Effector memory CD8-positive, alpha-beta T cell (primary cell): ENCODE results near the gene KRTAP8-1.

Experiments
- ATAC-seq: fragments of 150-1000 bp; cut with Tn5 transposase; replicated peaks from 2 replicates; pipeline ENCODE4 v1.10.0; 2021; ENCODE audit warnings: mild to moderate bottlenecking, moderate library complexity
- DNase-seq, 3 experiments: peaks; one replicate each; pipeline ENCODE4 v3.0.0; 2021
- H3K27ac Mint-ChIP-seq, 2 donors: one replicate each; pipeline ENCODE4 v1.8.0; 2022; ENCODE audit warnings: mild to moderate bottlenecking in 2 of 2, mixed read lengths in 2 of 2, moderate library complexity in 2 of 2
- H3K27me3 Mint-ChIP-seq, 2 donors: one replicate each; pipeline ENCODE4 v1.8.0; 2022; ENCODE audit warnings: mixed read lengths in 2 of 2
- H3K36me3 Mint-ChIP-seq: one replicate; pipeline ENCODE4 v1.8.0; 2022; ENCODE audit warnings: mild to moderate bottlenecking, moderate library complexity, mixed read lengths; ENCODE audit not compliant: insufficient read depth
- H3K4me1 Mint-ChIP-seq, 2 donors: one replicate each; pipeline ENCODE4 v1.8.0; 2022; ENCODE audit warnings: low read depth in 2 of 2, mixed read lengths in 2 of 2
- H3K4me3 Mint-ChIP-seq, 2 donors: one replicate each; pipeline ENCODE4 v1.8.0; 2022; ENCODE audit warnings: mild to moderate bottlenecking in 2 of 2, mixed read lengths in 2 of 2, moderate library complexity in 2 of 2
- H3K9me3 Mint-ChIP-seq, 2 donors: one replicate each; pipeline ENCODE4 v1.8.0; 2022; ENCODE audit warnings: mixed read lengths in 2 of 2
- total RNA-seq, 9 experiments: gene quantifications; one replicate each; lab custom pipeline; 2026; lab: John Stamatoyannopoulos, UW

The KRTAP8-1 gene, protein sequence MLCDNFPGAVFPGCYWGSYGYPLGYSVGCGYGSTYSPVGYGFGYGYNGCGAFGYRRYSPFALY
- 0 to 0.06 (median 0) reads per million in 9 experiments for total RNA-seq

DNA sequence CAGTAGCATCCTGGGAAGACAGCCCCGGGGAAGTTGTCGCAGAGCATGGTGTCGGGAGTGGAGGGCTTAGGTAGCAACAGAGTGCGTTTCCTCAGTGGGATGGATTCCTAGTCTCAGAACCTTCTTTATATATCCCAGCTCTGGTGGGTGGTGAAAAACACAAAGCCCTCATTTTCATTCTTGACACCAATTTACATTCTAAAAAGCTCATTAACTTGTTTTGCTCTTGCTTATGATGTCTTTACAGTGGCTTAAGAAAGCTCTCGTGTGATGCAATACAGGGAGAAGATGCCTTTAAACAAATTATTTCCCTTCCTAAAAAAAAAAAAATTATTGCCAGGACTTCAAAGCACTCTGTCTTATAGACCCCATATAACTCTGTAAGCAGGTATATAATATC is at the start of gene KRTAP8-1:
KRTAP8-1 (minus strand) TSS at position 101 of the 400 bp plus-strand sequence; CDS start at position 47, 54 bp downstream.
- H3K4me3 Mint-ChIP-seq = no peak within 1 kb of the TSS
- H3K27ac Mint-ChIP-seq = no peak within 1 kb of the TSS
- H3K36me3 Mint-ChIP-seq = no peaks in the 10 kb centered on the region
- ATAC-seq (no peak), DNase-seq (no peak)
- H3K4me1 Mint-ChIP-seq = no peaks in the 10 kb centered on the region
- H3K27me3 Mint-ChIP-seq = peaks cover 11 to 20% of the 10 kb centered on the region in 2 donors
- H3K9me3 Mint-ChIP-seq = no peaks in the 10 kb centered on the region

DNA sequence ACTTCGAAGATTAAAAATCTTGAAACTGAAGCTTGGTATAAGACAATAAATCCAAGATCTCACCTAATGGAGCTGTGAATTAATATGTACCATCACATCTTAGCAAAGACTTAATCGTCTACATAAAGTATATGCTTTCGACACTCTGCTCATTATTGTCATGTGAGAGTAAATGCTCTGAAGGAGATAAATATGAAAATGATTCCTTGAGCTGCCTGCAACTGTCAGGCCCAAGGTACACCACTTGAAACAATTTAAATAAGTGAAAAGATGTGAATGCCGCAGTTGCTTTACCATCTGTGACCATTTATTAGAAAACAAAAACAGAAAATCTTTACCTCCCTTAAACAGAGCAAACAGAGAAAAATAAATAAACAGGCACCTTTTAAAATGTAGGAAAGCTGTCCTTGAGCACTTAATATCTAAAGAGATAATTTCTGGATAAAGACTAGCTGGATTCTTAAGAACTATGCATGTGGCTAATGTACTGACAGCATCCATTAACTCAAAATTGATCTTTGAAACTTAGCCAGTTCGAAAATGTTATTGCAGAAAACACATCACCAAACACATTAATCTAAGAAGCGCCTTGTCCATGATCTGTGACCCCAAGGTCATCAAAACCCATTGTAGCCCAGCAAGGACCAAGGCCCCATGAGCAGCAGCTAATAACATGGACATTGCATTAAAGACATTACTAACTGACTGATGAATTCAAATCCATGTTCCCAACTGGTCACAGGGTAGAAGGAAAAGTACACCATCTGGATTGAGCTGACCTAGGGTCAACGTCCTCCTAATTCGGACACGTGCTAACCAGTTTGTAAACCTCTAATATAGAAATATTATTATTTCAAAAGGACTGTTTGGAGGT is 34.8 kb upstream of the KRTAP8-1 start:
- no peaks in the 10 kb centered on the region for H3K4me1 Mint-ChIP-seq
- no peak overlapping the region for H3K4me3 Mint-ChIP-seq
- H3K27me3 Mint-ChIP-seq = peaks cover 8% of the 10 kb centered on the region in 2 donors
- no peaks in the 10 kb centered on the region for H3K9me3 Mint-ChIP-seq
- no peak for ATAC-seq
- no peak for DNase-seq
- H3K36me3 Mint-ChIP-seq = no peaks in the 10 kb centered on the region
- no peak overlapping the region for H3K27ac Mint-ChIP-seq

DNA sequence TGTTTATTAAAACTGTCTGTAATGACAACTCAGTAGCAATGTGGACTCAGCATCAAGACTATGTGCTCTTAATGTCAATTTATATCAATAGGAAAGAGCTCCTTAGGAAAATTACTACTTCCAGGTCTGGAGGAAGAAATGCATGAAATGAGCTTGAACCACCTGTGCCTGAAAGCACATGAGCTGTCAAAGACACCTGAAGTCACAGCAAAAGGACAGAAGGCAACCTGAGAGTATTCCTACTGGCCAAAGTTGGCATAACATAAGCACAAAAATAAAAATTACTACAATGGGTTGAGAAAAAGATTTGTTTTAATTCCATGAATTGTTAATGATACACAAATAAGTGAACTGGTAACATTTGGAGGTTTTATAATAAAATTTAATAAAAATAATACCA is 29.9 kb upstream of the KRTAP8-1 start:
- ATAC-seq = no peak
- H3K27me3 Mint-ChIP-seq = peaks cover 0 to 4% of the 10 kb centered on the region in 2 donors
- no peak for DNase-seq
- no peaks in the 10 kb centered on the region for H3K9me3 Mint-ChIP-seq
- no peak overlapping the region for H3K27ac Mint-ChIP-seq
- H3K4me3 Mint-ChIP-seq = no peak overlapping the region
- H3K36me3 Mint-ChIP-seq = no peaks in the 10 kb centered on the region
- H3K4me1 Mint-ChIP-seq = no peaks in the 10 kb centered on the region

DNA sequence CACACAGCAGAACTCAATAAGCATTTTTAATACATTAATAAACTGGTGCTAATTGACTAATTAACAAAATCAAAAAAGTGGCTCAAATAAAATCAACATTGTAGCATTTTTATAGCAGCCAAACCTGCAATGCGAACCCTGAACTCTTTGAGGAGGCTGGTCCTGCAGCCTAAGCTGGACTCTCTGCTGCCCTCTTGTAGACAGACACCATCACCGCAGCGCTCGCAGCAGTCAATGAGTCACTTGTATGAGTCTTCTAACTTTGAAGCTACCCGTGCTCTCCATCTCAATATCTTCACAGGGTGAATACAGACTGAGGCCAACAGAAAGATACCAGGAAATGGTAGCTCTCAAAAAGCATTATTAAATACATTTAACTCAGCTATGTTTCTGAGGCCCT is 26.2 kb upstream of the KRTAP8-1 start:
- no peaks in the 10 kb centered on the region for H3K9me3 Mint-ChIP-seq
- no peaks in the 10 kb centered on the region for H3K4me1 Mint-ChIP-seq
- H3K4me3 Mint-ChIP-seq = no peak overlapping the region
- no peak for DNase-seq
- peak; percentile 31 for ATAC-seq
- no peak overlapping the region for H3K27ac Mint-ChIP-seq
- H3K27me3 Mint-ChIP-seq = peaks cover 0 to 9% of the 10 kb centered on the region in 2 donors
- H3K36me3 Mint-ChIP-seq = no peaks in the 10 kb centered on the region

DNA sequence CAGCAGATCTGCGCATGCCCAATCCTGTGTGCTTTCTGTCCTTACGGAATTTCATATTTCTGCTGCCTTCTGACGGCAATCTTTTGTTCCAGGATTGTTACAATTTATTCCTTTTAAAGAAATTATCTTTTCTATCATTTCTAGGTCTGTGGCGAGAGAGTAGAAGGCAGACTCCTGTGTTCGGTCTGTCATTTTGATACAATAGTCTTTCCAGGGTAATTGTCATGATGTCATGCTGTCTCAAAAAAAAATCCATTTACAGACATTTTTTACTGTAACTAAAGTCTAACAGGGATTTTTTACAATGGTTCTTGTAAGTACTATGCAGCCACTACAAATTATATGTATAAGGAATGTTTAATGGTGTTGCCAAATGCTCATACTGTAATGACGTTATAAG is 25.5 kb upstream of the KRTAP8-1 start:
- Mint-ChIP-seq H3K36me3 (no peaks in the 10 kb centered on the region), H3K4me1 (no peaks in the 10 kb centered on the region), H3K27me3 (peaks cover 0 to 6% of the 10 kb centered on the region in 2 donors), H3K9me3 (no peaks in the 10 kb centered on the region), H3K27ac (no peak overlapping the region), H3K4me3 (no peak overlapping the region)
- no peak for DNase-seq
- no peak for ATAC-seq

DNA sequence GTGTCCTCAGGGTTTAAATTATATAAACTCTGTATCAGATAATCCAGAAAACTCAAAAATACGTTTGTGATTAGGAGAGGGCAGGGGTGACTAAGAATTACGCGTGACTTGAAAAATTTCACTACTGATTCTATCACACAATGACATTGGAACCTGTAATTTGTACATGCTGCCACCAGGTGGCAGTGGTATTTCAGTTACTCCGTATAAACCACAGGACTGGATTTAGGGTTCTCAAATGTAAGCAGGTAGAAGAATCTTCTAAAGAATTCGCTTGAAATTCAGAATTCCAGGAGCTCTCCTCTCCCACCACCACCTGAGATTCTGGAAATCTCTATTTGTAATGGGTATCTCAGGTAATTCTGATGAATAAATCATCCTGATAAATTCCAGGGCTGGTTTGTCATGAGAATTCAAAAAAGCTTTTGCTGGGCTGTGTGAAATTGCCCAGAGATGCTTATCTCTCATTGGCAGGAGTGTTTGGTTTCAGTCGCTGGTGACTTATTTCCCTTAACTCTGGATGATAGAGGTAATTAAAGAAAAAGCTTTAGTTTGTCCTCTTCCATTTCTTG is 18.2 kb upstream of the KRTAP8-1 start:
- ATAC-seq (peak; percentile 31), DNase-seq (peak; percentile 21 to 38 (median 22))
- Mint-ChIP-seq H3K4me3 (no peak overlapping the region), H3K27ac (no peak overlapping the region), H3K27me3 (peaks cover 6 to 19% of the 10 kb centered on the region in 2 donors), H3K9me3 (no peaks in the 10 kb centered on the region), H3K36me3 (no peaks in the 10 kb centered on the region), H3K4me1 (no peaks in the 10 kb centered on the region)

DNA sequence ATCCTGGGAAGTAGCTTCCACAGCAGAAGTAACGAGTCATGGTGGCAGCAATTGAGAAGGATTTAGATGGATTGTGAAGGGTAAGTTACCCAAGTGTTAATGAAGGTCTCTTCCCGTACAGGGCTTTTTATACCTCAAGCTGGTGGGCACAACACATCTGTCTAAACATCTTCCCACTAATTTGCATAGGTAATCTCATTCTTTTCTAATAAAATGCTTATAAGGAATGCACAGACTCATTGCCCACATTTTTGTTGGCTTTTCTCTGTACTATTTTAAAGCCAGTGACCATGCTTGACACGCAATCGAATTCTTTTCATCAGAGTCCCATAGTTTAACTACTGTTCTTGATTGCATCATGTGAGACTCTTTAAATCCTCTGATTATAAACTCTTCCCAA is 16.6 kb upstream of the KRTAP8-1 start, which contains the start of gene KRTAP7-1:
KRTAP7-1 (minus strand) TSS at position 101 of the 400 bp plus-strand sequence; CDS start at position 40, 61 bp downstream.
- H3K27me3 Mint-ChIP-seq = peaks cover 6 to 19% of the 10 kb centered on the region in 2 donors
- ATAC-seq (no peak), DNase-seq (no peak)
- no peaks in the 10 kb centered on the region for H3K4me1 Mint-ChIP-seq
- no peak within 1 kb of the TSS for H3K4me3 Mint-ChIP-seq
- H3K9me3 Mint-ChIP-seq = no peaks in the 10 kb centered on the region
- H3K27ac Mint-ChIP-seq = no peak within 1 kb of the TSS
- H3K36me3 Mint-ChIP-seq = no peaks in the 10 kb centered on the region

DNA sequence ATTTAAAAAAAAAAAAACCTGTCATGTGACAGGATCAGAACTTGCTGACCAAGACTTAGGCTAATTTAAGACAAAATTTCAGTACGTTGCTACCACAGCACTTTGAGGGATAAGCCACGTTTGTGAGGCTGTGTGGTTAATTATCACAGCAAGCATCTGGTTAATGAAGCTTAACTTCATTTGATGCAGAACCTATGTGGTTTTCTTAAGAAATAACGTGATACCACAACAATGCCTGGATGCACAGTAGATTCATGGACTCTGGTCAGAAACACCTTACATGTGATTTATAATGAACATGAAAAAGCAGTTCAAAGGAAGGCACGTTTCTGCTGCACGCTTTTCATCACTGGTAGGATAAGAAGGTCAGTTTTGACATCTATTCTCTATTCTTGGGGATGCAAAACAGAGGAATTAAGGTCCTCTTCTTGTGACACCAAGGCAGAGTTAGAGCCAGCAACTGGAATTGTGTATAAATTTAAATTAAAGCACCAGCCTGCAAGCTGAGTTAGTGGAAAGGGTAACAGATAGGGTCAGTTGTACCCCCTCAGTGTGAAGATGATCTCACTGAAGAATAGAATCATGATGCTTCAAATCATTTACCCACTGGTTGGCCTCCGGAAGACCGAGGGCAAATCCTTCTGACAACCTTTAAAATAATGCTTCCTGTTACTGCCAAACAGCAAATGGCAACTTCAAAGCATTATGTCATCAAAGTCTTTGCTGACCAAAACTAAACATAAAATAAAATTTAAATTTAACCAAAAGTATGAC is 6.0 kb upstream of the KRTAP8-1 start:
- Mint-ChIP-seq H3K27me3 (peaks cover 5 to 10% of the 10 kb centered on the region in 2 donors), H3K4me1 (no peaks in the 10 kb centered on the region), H3K27ac (no peak overlapping the region), H3K4me3 (no peak overlapping the region), H3K36me3 (no peaks in the 10 kb centered on the region), H3K9me3 (no peaks in the 10 kb centered on the region)
- DNase-seq (no peak), ATAC-seq (no peak)

DNA sequence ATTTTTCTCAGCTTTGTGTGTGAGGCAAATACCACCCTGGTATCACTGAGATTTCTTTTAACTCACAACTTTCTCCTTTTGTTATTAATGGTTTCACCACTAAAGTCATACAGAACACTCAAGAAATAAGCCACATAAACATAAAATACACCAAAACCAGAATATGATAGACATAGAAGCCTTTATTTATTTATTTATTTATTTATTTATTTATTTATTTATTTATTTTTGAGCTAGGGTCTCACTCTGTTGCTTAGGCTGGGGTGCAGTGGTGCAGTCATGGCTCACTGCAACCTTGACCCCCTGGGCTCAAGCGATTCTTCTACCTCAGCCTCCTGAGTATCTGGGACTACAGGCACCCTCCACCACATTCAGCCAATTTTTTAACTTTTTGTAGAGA is 12.5 kb downstream of the KRTAP8-1 start:
- DNase-seq (no peak), ATAC-seq (no peak)
- Mint-ChIP-seq H3K4me1 (no peaks in the 10 kb centered on the region), H3K4me3 (no peak overlapping the region), H3K27ac (no peak overlapping the region), H3K9me3 (no peaks in the 10 kb centered on the region), H3K36me3 (no peaks in the 10 kb centered on the region), H3K27me3 (peaks cover 0 to 10% of the 10 kb centered on the region in 2 donors)

DNA sequence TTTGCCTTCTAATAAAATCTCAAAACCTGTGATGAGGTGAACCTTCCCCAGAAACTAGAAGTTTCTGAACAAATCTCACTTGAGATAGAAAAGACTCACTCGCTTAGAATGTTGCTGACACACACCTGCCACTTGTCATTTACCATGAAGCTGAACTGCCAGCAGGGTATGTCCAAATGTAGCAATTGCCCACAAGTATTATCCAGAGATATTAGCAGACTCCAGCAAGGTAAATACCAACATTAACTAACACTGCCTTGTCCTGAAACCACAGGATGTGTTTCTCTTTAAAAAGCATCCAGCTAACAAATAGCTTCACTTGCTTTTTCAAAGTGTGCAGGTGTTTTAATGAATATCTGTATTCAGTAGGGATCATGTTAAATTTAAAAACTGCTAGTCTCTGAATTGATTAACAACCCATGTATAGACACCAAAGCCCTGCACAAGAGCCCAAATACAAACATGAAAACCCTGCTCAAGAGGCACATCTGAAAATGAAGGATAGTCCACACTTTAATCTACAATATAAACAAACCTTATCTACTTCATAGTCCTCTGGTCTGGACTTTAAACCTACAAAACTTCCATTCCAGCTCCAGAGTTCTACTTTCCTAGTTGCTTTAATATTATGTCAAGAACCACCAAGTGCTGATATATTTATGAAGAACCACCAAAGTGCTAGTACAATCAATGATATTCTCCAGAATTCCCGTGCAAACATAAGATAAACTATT is 19.3 kb downstream of the KRTAP8-1 start:
- H3K4me3 Mint-ChIP-seq = no peak overlapping the region
- ATAC-seq = no peak
- H3K9me3 Mint-ChIP-seq = no peaks in the 10 kb centered on the region
- H3K27ac Mint-ChIP-seq = no peak overlapping the region
- no peak for DNase-seq
- peaks cover 0 to 6% of the 10 kb centered on the region in 2 donors for H3K27me3 Mint-ChIP-seq
- no peaks in the 10 kb centered on the region for H3K36me3 Mint-ChIP-seq
- H3K4me1 Mint-ChIP-seq = no peaks in the 10 kb centered on the region

DNA sequence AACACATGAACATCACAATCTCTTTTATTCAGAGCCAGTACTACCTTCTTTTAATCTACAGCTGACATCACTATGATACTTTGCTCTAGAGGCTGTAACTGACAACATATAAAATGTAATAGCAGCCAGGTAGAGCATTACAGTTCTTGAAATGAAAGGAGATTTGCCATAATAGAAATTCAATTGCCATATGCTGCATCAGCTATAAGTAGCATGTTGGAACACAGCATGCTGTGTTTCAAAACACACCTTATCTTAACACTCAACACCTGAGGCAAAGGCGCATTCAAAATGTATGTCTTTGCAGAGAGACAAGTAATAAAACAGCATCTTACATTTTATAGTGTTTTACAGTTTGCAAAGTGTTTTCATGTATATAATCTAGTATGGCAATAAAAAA is 33.8 kb downstream of the KRTAP8-1 start:
- Mint-ChIP-seq H3K27me3 (no peaks in the 10 kb centered on the region), H3K4me1 (no peaks in the 10 kb centered on the region), H3K4me3 (no peak overlapping the region), H3K27ac (no peak overlapping the region), H3K9me3 (no peaks in the 10 kb centered on the region), H3K36me3 (no peaks in the 10 kb centered on the region)
- ATAC-seq (no peak), DNase-seq (no peak)

DNA sequence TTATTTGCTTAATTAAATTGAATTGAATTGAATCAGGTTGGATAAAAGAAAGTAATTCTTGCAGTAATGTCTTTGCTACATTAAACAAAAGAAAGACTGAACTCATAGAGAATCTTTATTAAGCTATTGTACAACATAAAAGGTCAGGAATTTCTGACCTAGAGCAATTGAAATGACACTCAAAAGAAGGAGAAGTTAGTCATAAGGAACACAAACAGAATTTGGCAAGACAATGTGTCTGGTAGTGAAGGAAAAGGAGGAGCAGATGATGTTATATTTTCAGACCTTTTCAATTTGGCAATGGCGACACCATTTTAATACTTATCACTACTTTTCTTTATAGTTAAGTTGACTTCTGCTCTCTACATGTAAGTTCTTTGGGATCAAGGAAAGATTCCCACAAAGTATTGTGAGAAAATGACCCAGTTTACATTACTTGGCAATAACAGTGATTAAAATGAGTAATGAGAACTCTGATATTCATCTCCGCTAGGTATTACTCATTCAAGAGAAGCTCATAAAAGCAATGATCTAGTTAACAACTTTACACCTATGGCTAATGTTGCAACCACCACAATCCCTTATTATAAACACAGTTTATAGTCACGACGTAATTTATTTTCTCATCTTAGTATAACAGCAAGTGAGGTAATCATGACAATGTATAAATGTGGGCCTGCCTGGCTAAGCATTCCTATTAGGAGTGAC is 43.2 kb downstream of the KRTAP8-1 start:
- Mint-ChIP-seq H3K9me3 (no peaks in the 10 kb centered on the region), H3K27ac (no peak overlapping the region), H3K36me3 (no peaks in the 10 kb centered on the region), H3K4me1 (no peaks in the 10 kb centered on the region), H3K27me3 (no peaks in the 10 kb centered on the region), H3K4me3 (no peak overlapping the region)
- ATAC-seq = no peak
- no peak for DNase-seq
